Kidney epithelial cell (primary cell): Measurements from ENCODE around the gene AGBL4. TPM values are rescaled to one million over a fixed set of nuclear protein-coding genes. Genes with fewer than 3 reads are reported as not detected.

Experiments used
- DNase-seq: peaks from one replicate; pipeline ENCODE4 v3.0.0-alpha.2; 2010; ENCODE audit warnings: low read depth
- H3K27me3 ChIP-seq: 2 replicates; pipeline ENCODE4 v1.6.0; 2011; ENCODE audit warnings: low read length; ENCODE audit not compliant: control insufficient read depth, insufficient read depth
- H3K36me3 ChIP-seq: 2 replicates; pipeline ENCODE4 v1.5.1; 2011; ENCODE audit warnings: low read length; ENCODE audit not compliant: control insufficient read depth, insufficient read depth
- H3K4me3 ChIP-seq: 2 replicates; pipeline ENCODE4 v1.5.1; 2011; ENCODE audit warnings: low read depth, mild to moderate bottlenecking, control low read depth, low read length
- total RNA-seq: library from RNA; depleted of rRNA; stranded (reverse); fragments of >200 nt; gene quantifications from 2 replicates; pipeline ENCODE4 v1.2.3, GENCODE V29; 2015
- TF ChIP-seq, protein P1 (sequence below): IDR thresholded peaks from 2 replicates; pipeline ENCODE4 v1.5.1; 2011; ENCODE audit warnings: mild to moderate bottlenecking, moderate library complexity, low read length, control low read depth, inconsistent platforms; ENCODE audit not compliant: insufficient read depth, poor library complexity, severe bottlenecking

Gene AGBL4
- total RNA-seq, 1 donor from 2014 or later = not detected

DNA sequence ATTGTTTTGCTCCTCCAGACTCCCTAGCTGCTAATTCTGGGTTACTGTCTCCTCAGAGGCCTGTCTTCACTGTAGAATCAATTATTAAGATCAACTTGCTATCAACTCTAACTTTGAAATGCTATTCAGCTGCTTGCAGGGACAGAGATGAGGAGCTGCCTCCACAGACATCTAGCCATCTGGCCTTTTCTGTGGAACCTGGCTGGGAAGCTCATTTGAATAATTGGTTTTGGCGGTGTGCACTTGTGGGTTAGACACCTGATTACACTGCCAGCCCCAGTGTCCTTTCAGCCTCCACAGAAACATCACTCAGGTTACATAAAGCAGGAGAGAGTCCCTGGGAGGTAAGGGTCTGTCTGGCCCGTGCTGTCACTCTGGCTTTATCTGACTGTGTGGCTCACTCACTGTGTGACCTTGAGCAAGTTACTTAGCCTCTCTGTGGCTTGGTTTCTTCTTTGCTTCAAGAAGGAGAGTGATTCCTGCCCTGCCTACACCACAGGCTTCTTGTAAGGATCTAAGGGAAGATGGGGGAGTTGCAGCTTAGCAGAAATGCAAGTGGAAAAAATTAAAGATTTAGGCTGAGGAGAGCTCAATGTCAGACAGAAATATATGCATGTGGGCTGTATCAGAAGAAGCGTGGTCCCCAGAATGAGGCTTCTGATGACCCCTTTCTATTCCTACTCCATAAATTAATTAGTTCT, 1378.7 kb downstream of the AGBL4 start:
- Histone ChIP-seq H3K4me3 (no peak overlapping the region), H3K27me3 (no peaks in the 10 kb centered on the region), H3K36me3 (no peaks in the 10 kb centered on the region)
- TF ChIP-seq, protein P1, sequence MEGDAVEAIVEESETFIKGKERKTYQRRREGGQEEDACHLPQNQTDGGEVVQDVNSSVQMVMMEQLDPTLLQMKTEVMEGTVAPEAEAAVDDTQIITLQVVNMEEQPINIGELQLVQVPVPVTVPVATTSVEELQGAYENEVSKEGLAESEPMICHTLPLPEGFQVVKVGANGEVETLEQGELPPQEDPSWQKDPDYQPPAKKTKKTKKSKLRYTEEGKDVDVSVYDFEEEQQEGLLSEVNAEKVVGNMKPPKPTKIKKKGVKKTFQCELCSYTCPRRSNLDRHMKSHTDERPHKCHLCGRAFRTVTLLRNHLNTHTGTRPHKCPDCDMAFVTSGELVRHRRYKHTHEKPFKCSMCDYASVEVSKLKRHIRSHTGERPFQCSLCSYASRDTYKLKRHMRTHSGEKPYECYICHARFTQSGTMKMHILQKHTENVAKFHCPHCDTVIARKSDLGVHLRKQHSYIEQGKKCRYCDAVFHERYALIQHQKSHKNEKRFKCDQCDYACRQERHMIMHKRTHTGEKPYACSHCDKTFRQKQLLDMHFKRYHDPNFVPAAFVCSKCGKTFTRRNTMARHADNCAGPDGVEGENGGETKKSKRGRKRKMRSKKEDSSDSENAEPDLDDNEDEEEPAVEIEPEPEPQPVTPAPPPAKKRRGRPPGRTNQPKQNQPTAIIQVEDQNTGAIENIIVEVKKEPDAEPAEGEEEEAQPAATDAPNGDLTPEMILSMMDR = no peak
- no peak for DNase-seq

- TF ChIP-seq, protein P1 = no peak
- DNase-seq = no peak
Measured at GRCh38 chr1:48644190-48644900, 1379.4 kb downstream of the AGBL4 start.

DNA sequence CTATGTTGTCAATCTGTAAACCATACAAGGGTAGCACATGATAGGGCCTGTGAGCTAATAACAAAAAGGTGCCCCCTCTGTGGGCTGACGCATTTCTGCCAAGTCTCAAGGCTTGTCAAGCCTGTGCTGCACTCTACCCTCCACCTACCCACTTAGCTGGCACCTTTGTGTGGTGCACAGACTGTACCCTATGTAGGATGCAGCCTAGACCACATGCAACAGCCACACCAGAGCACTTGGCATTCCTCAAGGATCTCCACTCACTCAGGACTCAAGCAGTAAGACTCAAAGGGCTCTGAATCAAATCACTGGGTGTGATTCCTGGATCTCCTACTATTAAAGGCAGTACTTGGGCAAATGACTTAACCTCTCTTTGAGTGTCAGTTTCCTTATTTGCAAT, 1380.6 kb downstream of the AGBL4 start:
- no peaks in the 10 kb centered on the region for H3K27me3 ChIP-seq

More at GRCh38 chr1:48644190-48644900, 1379.4 kb downstream of the AGBL4 start:
- H3K27me3 ChIP-seq = no peaks in the 10 kb centered on the region
- H3K4me3 ChIP-seq = no peak overlapping the region
- H3K36me3 ChIP-seq = no peaks in the 10 kb centered on the region

GRCh38 chr1:48640836-48641492, 1382.8 kb downstream of the AGBL4 start:
- H3K27me3 ChIP-seq = no peaks in the 10 kb centered on the region

More for the DNA sequence above, 1380.6 kb downstream of the AGBL4 start:
- Histone ChIP-seq H3K4me3 (no peak overlapping the region), H3K36me3 (no peaks in the 10 kb centered on the region)
- TF ChIP-seq, protein P1 = no peak
- no peak for DNase-seq

GRCh38 chr1:48629867-48630266, 1393.9 kb downstream of the AGBL4 start:
- no peak overlapping the region for H3K4me3 ChIP-seq
- H3K36me3 ChIP-seq = no peaks in the 10 kb centered on the region
- peaks cover 2% of the 10 kb centered on the region for H3K27me3 ChIP-seq
- TF ChIP-seq, protein P1 = no peak
- no peak for DNase-seq

More at GRCh38 chr1:48640836-48641492, 1382.8 kb downstream of the AGBL4 start:
- TF ChIP-seq, protein P1 = no peak
- no peak overlapping the region for H3K4me3 ChIP-seq
- no peak for DNase-seq
- H3K36me3 ChIP-seq = no peaks in the 10 kb centered on the region
